TTC549 (cell line): ENCODE data around the gene BLTP3B.
"Not testable (repeated sequence)": the region's sequence is repeated elsewhere in the genome, so short reads cannot be mapped to it uniquely, and the experiment has no call there.

ENCODE experiments used
- FAIRE-seq: peaks from 2 replicates; lab custom pipeline; 2012; peaks lifted over from hg19 to GRCh38; lab: Jason Lieb, UNC

BLTP3B gene

GRCh38 chr12:100142851-100143559, at the start of gene BLTP3B:
BLTP3B (minus strand) TSS chr12:100142874; CDS start chr12:100142635, 239 bp downstream.
- FAIRE-seq = no peak

DNA sequence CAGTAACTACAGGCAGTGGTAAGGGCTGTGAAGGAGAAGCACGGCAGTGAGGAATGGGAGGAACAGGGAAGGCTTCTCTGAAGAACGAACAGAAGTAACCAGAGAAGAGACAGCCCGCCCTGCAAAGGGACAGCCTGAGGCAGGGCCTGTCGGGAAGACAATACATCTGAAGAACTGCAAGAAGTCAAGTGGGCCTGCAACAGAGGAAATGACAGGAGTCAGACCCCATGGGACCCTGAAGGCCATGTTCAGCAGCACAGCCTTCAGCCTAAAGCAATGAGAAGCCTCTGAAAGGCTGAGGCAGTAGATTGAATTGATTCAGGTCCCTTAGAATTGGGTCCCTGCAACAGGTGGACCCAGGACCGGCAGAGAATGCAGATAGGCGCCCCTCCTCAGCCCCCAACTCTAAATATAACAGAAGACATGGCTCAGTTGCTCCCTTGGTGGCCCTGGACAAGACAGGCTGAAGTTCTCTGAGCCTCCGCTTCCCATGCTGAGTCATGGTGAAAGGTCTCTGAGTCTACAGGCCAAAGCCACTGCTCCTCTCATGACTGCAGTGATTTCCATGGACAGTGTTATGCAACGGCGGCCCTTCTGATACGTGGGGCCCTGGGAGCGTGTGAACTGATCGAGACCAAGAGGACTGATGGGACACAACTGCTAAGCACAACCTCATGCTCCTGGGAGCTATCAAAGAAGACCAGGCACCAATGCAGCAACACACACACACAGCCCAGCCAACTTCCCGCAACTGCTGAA, 47.1 kb upstream of the BLTP3B start:
- FAIRE-seq = no peak

GRCh38 chr12:100188888-100189635, 46.4 kb upstream of the BLTP3B start:
- FAIRE-seq = not testable (repeated sequence)

- FAIRE-seq = no peak
Observed at GRCh38 chr12:100187857-100188519, 45.3 kb upstream of the BLTP3B start.

DNA sequence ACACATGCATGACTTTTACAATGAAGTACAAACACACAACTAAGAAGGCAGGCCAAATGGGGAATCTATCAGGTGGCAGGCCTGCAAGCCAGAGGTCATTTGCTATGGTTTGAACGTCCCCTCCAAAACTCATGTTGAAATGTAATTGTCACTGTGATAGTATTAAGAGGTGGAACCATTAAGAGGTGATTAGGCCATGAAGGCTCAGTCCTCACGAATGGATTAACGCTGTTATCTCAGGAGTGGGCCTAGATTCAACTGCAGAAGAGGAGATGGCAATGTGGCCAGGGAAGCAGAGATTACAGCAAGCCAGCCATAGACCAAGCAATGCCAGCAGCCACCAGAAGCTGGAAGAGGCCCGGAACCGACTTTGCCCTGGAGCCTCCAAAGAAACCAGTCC, 44.4 kb upstream of the BLTP3B start:
- no peak for FAIRE-seq

DNA sequence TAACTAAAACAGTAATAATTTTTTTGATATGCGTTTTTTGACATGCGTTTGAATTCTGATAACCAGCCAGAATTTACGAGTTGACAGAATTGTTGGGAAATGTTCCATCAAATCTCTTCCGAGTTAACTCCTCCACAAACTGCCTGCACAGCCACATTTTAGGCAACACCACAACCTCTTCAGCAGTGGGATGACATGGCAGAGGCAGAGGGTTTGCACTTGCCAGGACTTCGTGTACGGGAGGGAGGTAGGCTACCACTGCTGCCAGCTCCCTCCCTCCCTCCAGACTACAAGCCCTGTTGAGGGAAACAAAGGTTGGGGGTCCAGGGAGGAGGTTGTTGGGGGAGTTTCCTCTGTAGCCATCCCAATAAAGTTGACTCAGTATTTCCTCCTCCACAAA, 43.4 kb upstream of the BLTP3B start:
- FAIRE-seq = no peak

GRCh38 chr12:100185361-100185894, 42.8 kb upstream of the BLTP3B start:
- no peak for FAIRE-seq

- no peak for FAIRE-seq
Observed at GRCh38 chr12:100184549-100185145, 42.0 kb upstream of the BLTP3B start.

GRCh38 chr12:100179252-100179651, 36.6 kb upstream of the BLTP3B start:
- FAIRE-seq = no peak

DNA sequence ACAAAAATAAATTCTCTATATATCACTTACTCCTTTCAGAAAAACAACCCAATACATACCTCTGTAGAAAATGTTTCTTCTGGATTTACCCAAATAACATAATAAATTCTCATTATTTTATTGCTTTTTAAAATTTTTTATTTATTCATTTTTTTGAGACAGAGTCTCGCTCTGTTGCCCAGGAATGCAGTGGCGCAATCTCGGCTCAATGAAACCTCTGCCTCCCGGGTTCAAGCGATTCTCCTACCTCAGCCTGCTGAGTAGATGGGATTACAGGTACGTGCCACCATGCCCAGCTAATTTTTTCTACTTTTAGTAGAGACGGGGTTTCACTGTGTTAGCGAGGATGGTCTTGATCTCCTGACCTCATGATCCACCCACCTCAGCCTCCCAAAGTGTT, 33.8 kb upstream of the BLTP3B start:
- FAIRE-seq = not testable (repeated sequence)

- no peak for FAIRE-seq
Observed at GRCh38 chr12:100174495-100174894, 31.8 kb upstream of the BLTP3B start.

DNA sequence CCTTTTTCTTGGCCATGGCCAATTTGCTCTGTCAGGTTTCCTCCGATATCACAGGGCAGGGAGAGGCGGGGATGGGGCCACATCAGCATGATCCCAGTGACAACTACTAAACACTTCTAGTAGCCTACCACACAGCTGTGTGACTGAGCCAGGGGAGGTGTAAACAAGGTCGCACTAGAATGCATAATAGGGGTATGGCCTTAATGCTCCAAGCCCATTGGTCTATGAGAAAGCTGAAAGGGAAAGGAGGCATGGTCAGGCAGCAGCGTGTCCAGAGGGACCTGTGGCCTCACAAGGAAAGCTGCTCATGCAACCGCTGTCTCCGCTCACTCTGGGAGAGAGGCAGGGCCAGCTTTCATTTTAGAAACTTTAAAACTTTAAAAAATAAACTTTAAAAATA, 30.4 kb upstream of the BLTP3B start:
- no peak for FAIRE-seq

GRCh38 chr12:100171248-100171647, 28.6 kb upstream of the BLTP3B start:
- no peak for FAIRE-seq

DNA sequence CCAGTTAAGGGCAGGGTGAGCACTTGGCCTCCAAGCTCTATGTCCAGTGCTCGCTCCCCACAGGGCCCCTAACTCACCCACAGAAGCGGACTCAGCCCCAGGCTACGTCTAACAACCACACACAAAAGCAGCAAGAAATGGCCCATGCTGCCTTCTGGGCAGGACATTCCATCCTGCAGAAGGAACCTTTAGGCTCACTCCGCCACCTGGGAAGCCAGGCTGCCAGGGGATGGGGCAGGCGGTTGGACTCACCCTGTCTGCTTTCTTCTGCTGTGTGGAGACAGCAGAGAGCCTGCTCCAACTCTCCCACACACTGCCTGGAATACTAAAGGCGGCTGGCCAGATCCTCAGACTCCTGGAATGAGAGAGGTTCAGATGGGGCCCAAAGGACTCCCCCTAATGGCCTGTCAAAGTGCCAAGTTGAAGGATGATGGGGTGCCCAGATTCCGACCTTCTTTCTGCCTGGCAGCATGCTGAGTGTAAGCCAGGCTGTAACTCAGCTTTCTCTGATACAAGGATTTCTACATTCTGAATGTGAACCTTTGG, 27.7 kb upstream of the BLTP3B start:
- no peak for FAIRE-seq

- FAIRE-seq = no peak
Observed at GRCh38 chr12:100169345-100169744, 26.7 kb upstream of the BLTP3B start.

- no peak for FAIRE-seq
Observed at GRCh38 chr12:100168562-100168961, 25.9 kb upstream of the BLTP3B start.

DNA sequence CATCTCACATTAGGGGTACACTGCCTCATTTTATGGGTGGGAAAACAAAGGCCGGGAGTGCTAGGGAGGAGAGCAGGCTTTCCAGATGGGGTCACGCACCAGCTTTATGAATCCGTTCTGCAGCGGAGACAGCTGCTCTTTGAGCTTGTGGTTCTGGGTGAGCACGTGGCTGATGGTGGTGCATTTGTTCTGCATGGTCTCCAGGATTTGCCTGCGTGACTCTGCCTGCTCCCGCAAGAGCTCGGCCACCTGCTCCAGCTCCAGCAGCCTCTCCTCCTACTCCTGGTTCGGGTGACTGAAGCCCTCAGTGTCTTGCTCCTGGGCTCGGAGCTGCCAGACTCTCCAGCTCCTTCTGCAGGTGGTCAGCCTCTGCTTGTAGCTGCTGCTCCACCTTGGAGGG, 23.6 kb upstream of the BLTP3B start:
- no peak for FAIRE-seq

GRCh38 chr12:100165356-100165755, 22.7 kb upstream of the BLTP3B start:
- no peak for FAIRE-seq

DNA sequence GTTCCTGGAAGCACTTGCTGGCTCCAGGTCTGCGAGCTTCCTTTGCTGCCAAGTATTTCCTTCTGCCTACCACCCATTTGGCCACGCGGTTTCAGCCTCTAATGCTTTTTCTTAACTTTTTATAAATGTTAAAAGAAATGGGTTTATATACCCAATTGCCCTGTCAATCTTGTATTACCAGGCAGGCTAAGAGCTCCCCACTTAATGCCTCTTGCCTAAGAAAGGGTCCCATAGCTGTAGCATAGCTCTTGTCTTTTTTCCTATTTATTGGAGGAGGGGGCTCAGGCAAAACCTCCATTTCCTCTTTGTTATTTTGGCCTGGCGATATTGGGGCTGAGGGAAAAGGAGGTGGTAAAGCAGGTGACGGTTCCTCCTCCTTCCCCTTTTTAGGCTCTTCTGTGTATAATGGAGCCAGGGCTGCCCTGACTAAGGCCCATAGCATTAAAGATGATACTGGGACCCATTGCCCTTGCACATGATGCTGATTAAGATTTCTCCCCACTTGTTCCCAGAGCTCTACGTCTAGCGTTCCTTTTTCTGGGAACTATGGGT, 21.6 kb upstream of the BLTP3B start:
- FAIRE-seq = no peak

DNA sequence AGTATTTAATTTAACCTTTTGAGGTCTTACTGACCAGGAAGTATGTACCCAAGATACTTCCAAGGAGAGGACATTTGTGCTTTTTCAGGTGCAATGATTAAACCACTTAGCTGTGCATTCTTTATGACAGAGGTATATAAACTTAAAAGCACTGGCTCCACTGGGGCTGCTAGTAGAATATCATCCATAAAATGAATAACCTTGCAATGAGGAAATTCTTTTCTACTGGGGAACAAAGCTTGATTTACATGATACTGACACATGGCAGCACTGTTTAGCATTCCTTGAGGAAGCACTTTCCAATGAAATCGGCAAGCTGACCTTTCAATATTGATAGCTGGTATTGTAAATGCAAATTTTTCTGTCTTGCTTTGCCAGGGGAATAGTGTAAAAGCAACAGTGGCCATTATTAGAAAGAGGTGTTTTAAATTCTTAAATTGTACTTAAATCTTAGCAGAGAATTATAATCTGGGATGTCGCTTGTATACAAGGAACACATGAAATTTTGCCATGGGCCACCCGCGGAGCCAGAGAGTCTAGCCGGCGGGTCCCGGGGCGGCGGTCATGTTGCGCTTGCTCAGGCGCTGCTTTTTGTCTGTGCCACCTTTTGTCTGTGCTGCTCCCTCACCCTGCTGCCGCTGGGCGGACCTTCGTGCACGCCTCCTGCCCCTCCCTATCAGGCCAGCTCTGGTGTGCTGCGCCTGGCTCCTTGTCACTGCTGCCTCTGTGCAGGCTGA, 20.9 kb upstream of the BLTP3B start:
- no peak for FAIRE-seq
